HepG2 (cell line): ENCODE measurements around the gene TMEM198. TPM values are rescaled to one million over a fixed set of nuclear protein-coding genes. Genes with fewer than 3 reads are reported as not detected.

Source experiments
- CENPX ChIP-seq: sonication (generic); formaldehyde crosslinking; IDR thresholded peaks from 2 replicates; pipeline ENCODE4 v1.9.0; 2021; ENCODE audit warnings: mild to moderate bottlenecking, missing genetic modification reagents, moderate library complexity
- MAZ ChIP-seq, 2 experiments: sonication (generic) in 1 of 2; formaldehyde crosslinking in 1 of 2; IDR thresholded peaks; 2 replicates each; pipeline versions ENCODE4 v1.5.0 to v1.6.1; 2012 to 2020; ENCODE audit warnings: low read depth in 2 of 2, mild to moderate bottlenecking in 2 of 2, borderline replicate concordance in 1 of 2, improper control_type of control experiment in 1 of 2, low read length in 1 of 2, missing genetic modification reagents in 1 of 2, moderate library complexity in 1 of 2
- SETDB1 ChIP-seq: sonication (generic); formaldehyde crosslinking; IDR thresholded peaks from 2 replicates; pipeline ENCODE4 v1.5.1; 2020; ENCODE audit warnings: missing genetic modification reagents, mild to moderate bottlenecking, borderline replicate concordance
- SMARCE1 ChIP-seq: fragments of 450-650 bp; IDR thresholded peaks from 2 replicates; pipeline ENCODE4 v1.6.1; 2017; ENCODE audit warnings: borderline replicate concordance
- ZBTB20 ChIP-seq: sonication (generic); formaldehyde crosslinking; IDR thresholded peaks from 2 replicates; pipeline ENCODE4 v1.8.1; 2023; ENCODE audit warnings: missing genetic modification reagents, low read depth, mild to moderate bottlenecking, borderline replicate concordance
- ZFP36 ChIP-seq: fragments of 150-350 bp; IDR thresholded peaks from 2 replicates; pipeline ENCODE4 v1.6.1; 2018; ENCODE audit warnings: borderline replicate concordance, low read length, low read depth; ENCODE audit not compliant: partially characterized antibody
- ZZZ3 ChIP-seq: sonication (generic); formaldehyde crosslinking; IDR thresholded peaks from 2 replicates; pipeline ENCODE4 v1.4.0; 2020; ENCODE audit warnings: missing genetic modification reagents, mild to moderate bottlenecking, borderline replicate concordance
- polyA plus RNA-seq, 8 experiments: library from polyadenylated mRNA; depleted of rRNA in 3 of 8; stranded (reverse) in 7 of 8; unstranded in 1 of 8; fragments of >200 nt; fragmentation: Illumina TruSeq in 4 of 8; extraction: Trizol in 4 of 8; gene quantifications; 2 replicates each; pipeline versions ENCODE4 v1.2.1 to v1.2.3, GENCODE V29; 2011 to 2016; ENCODE audit warnings: low read depth in 4 of 8, missing spikeins in 1 of 8, mixed read lengths in 1 of 8; ENCODE audit not compliant: insufficient read depth in 1 of 8
- total RNA-seq, 5 experiments: library from RNA; depleted of rRNA; stranded (reverse); fragments of >200 nt; fragmentation: Illumina TruSeq; extraction: Trizol; gene quantifications; 2 replicates each; pipeline ENCODE4 v1.2.3, GENCODE V29; 2016; ENCODE audit warnings: low read depth in 1 of 5
- TF ChIP-seq, protein P1 (sequence below): sonication (generic); formaldehyde crosslinking; IDR thresholded peaks from 2 replicates; pipeline ENCODE4 v1.8.0; 2022; ENCODE audit warnings: mild to moderate bottlenecking, missing genetic modification reagents; ENCODE audit not compliant: insufficient replicate concordance
- TF ChIP-seq, protein P2 (sequence below): sonication (generic); formaldehyde crosslinking; IDR thresholded peaks from 2 replicates; pipeline ENCODE4 v1.5.0; 2020; ENCODE audit warnings: mild to moderate bottlenecking, missing genetic modification reagents
- TF ChIP-seq, protein P3 (sequence below): sonication (generic); formaldehyde crosslinking; IDR thresholded peaks from 2 replicates; pipeline ENCODE4 v1.4.0; 2020; ENCODE audit warnings: missing genetic modification reagents, borderline replicate concordance

Gene TMEM198
- total and polyA plus RNA-seq, 2 of the 13 experiments (the other 11 are each of a cell fraction or from before 2014, with no cell fraction given), result 17.3 to 23.5 TPM

DNA sequence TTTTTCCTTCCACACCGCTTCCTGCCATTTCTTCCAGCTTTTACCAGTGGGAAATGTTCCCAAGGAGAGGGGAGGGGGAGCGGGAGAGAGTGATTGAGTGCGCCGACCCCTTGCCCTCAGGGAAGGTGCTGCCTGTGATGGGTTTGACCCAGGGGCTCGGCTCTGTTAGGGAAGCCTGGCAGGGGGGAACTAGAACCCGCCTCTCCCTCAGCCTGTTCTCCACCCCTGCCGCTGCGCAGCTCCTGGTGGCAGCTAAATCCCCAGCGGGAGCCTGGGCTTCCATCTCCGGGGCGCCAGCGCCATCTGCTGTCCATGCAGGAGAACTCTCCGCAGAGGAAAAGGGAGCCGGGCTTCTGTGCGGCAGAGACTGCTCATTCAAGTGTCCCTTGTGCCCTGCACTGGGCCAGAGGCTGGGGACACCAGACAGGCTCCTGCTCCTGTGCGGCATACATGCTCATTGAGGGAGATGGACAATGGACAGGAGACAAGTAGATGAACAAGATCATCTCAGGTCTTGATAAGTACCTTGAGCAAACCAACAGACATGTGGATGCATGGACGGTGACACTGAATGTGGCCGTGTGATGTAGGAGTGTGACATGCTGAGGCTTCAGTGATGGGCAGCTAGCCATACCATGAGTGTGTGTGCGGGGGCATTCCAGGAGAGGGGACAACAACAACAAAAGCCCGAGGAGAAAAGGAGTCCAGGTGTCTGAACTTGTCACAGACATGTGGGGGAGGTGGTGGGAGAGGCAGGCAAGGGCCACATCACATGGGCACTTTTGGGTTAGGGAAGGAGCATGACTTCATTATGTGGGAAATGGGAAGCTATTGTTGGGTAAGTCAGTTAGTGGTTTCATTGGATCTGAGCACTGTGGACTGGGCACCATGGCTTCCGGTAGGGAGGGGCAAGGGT is 13.5 kb upstream of the TMEM198 start (continued):
- TF ChIP-seq, protein P1, sequence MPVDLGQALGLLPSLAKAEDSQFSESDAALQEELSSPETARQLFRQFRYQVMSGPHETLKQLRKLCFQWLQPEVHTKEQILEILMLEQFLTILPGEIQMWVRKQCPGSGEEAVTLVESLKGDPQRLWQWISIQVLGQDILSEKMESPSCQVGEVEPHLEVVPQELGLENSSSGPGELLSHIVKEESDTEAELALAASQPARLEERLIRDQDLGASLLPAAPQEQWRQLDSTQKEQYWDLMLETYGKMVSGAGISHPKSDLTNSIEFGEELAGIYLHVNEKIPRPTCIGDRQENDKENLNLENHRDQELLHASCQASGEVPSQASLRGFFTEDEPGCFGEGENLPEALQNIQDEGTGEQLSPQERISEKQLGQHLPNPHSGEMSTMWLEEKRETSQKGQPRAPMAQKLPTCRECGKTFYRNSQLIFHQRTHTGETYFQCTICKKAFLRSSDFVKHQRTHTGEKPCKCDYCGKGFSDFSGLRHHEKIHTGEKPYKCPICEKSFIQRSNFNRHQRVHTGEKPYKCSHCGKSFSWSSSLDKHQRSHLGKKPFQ (CRISPR knock-in tag), result no peak
- TF ChIP-seq SMARCE1 (no peak), CENPX (CRISPR knock-in tag) (no peak), ZZZ3 (CRISPR knock-in tag) (no peak), ZFP36 (peak; percentile 47), SETDB1 (CRISPR knock-in tag) (no peak), ZBTB20 (CRISPR knock-in tag) (no peak), MAZ (IDR thresholded peaks at IDR 0.05; ENCODE audit: borderline replicate concordance, low read depth, low read length) (peak; percentile 34; the same call in 1 of the 2 replicates), MAZ (CRISPR knock-in tag; IDR thresholded peaks at IDR 0.05; ENCODE audit: low read depth) (peak; percentile 69; the same call in 1 of the 2 replicates)
- TF ChIP-seq, protein P2, sequence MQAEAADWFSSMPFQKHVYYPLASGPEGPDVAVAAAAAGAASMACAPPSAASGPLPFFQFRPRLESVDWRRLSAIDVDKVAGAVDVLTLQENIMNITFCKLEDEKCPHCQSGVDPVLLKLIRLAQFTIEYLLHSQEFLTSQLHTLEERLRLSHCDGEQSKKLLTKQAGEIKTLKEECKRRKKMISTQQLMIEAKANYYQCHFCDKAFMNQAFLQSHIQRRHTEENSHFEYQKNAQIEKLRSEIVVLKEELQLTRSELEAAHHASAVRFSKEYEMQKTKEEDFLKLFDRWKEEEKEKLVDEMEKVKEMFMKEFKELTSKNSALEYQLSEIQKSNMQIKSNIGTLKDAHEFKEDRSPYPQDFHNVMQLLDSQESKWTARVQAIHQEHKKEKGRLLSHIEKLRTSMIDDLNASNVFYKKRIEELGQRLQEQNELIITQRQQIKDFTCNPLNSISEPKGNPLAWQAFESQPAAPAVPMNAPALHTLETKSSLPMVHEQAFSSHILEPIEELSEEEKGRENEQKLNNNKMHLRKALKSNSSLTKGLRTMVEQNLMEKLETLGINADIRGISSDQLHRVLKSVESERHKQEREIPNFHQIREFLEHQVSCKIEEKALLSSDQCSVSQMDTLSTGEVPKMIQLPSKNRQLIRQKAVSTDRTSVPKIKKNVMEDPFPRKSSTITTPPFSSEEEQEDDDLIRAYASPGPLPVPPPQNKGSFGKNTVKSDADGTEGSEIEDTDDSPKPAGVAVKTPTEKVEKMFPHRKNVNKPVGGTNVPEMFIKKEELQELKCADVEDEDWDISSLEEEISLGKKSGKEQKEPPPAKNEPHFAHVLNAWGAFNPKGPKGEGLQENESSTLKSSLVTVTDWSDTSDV (CRISPR knock-in tag), result no peak
- TF ChIP-seq, protein P3, sequence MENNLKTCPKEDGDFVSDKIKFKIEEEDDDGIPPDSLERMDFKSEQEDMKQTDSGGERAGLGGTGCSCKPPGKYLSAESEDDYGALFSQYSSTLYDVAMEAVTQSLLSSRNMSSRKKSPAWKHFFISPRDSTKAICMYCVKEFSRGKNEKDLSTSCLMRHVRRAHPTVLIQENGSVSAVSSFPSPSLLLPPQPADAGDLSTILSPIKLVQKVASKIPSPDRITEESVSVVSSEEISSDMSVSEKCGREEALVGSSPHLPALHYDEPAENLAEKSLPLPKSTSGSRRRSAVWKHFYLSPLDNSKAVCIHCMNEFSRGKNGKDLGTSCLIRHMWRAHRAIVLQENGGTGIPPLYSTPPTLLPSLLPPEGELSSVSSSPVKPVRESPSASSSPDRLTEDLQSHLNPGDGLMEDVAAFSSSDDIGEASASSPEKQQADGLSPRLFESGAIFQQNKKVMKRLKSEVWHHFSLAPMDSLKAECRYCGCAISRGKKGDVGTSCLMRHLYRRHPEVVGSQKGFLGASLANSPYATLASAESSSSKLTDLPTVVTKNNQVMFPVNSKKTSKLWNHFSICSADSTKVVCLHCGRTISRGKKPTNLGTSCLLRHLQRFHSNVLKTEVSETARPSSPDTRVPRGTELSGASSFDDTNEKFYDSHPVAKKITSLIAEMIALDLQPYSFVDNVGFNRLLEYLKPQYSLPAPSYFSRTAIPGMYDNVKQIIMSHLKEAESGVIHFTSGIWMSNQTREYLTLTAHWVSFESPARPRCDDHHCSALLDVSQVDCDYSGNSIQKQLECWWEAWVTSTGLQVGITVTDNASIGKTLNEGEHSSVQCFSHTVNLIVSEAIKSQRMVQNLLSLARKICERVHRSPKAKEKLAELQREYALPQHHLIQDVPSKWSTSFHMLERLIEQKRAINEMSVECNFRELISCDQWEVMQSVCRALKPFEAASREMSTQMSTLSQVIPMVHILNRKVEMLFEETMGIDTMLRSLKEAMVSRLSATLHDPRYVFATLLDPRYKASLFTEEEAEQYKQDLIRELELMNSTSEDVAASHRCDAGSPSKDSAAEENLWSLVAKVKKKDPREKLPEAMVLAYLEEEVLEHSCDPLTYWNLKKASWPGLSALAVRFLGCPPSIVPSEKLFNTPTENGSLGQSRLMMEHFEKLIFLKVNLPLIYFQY (CRISPR knock-in tag), result no peak
